GM18520 (cell line): ENCODE data around the gene PCDHA3.
"Not testable (repeated sequence)": the region's sequence is repeated elsewhere in the genome, so short reads cannot be mapped to it uniquely, and the experiment has no call there.

Experiments
- ATAC-seq: cut with Tn5 transposase; IDR thresholded peaks from one replicate; pipeline ENCODE4 v1.9.1; 2021; ENCODE audit not compliant: unreplicated experiment

Gene PCDHA3

GRCh38 chr5:140800816-140801493, at the start of gene PCDHA3:
PCDHA3 (plus strand) TSS chr5:140801057.
- no peak for ATAC-seq

DNA sequence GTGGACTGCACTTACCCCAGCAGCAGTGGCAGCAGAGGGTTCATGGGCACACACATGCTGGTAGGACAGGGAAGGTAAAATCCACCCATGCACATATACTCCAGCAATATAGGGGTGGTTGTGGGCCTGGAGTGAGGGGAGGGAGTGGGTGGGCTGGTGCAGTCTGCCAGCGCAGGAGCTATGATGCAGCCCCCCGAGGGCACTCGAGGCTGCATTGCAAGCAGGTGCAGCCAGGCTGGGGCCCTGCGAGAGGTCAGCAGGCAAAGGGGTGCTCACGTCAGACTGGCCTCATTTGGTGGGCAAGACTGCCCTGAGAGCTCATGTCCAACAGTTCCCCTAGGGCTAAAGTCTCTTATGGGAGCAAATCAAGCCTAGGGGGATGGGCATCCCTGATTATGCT, 47.3 kb upstream of the PCDHA3 start:
- ATAC-seq: no peak

GRCh38 chr5:140764177-140764973, 36.5 kb upstream of the PCDHA3 start:
- ATAC-seq: no peak

- ATAC-seq: no peak
These were observed 33.4 kb upstream of the PCDHA3 start for GRCh38 chr5:140767444-140767843.

GRCh38 chr5:140780512-140780911, 20.3 kb upstream of the PCDHA3 start:
- no peak for ATAC-seq

DNA sequence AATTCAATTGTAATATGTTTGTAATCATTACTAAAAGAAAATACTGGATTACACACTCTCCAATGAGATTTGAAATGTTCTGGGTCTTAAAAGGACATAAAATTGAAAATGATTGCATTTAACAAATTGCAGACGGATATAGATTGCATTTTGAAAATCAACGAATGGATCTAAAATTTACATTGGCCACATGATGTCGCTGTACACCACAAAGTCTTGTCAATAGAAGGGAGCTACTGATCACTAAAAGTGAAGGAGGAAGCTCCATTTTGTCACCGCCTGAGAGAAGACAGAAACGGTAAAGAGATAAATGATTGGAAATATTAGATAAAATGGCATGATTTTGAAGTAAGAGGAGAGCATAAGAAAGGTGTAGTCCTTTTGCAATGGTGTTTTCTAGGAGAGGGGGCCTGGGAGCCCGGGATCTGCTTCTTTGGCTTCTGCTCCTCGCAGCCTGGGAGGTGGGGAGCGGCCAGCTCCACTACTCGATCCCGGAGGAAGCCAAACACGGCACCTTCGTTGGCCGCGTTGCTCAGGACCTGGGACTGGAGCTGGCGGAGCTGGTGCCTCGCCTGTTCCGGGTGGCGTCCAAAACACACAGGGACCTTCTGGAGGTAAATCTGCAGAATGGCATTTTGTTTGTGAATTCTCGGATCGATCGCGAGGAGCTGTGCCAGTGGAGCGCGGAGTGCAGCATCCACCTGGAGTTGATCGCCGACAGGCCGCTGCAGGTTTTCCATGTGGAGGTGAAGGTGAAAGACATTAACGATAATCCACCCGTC, 14.8 kb upstream of the PCDHA3 start, which contains the start of gene PCDHA1:
PCDHA1 (plus strand) TSS at position 236 of the 782 bp plus-strand sequence.
- no peak for ATAC-seq

DNA sequence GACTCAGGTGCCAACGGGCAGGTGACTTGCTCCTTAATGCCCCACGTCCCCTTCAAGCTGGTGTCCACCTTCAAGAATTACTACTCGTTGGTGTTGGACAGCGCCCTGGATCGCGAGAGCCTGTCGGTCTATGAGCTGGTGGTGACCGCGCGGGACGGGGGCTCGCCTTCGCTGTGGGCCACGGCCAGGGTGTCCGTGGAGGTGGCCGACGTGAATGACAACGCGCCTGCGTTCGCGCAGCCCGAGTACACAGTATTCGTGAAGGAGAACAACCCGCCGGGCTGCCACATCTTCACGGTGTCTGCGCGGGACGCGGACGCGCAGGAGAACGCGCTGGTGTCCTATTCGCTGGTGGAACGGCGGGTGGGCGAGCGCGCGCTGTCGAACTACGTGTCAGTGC, 13.4 kb upstream of the PCDHA3 start:
- not testable (repeated sequence) for ATAC-seq

GRCh38 chr5:140787849-140788504, 12.9 kb upstream of the PCDHA3 start:
- not testable (repeated sequence) for ATAC-seq

DNA sequence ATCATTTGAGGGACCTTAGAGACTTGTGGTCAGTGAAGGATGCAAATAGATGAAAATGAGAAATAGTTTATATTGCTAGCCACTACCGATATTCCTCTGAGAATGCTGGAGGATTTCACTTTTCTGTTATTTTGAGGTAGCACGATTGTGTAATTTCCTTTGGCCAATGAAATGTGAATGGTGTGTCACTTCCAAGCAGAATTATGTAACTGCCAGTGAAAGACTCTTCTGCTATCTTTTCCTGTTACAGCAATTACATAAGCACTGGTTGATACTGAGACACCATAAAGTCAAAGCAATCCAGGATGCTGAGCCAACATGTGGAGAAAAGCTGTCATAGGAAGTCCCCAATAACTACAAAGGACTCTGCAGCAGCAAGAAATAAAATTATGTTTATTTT, 9.8 kb upstream of the PCDHA3 start:
- ATAC-seq: no peak

GRCh38 chr5:140794595-140795258, 6.1 kb upstream of the PCDHA3 start, which contains the start of gene PCDHA2:
PCDHA2 (plus strand) TSS chr5:140794852.
- no peak for ATAC-seq

GRCh38 chr5:140795259-140795641, 5.6 kb upstream of the PCDHA3 start:
- ATAC-seq: no peak

DNA sequence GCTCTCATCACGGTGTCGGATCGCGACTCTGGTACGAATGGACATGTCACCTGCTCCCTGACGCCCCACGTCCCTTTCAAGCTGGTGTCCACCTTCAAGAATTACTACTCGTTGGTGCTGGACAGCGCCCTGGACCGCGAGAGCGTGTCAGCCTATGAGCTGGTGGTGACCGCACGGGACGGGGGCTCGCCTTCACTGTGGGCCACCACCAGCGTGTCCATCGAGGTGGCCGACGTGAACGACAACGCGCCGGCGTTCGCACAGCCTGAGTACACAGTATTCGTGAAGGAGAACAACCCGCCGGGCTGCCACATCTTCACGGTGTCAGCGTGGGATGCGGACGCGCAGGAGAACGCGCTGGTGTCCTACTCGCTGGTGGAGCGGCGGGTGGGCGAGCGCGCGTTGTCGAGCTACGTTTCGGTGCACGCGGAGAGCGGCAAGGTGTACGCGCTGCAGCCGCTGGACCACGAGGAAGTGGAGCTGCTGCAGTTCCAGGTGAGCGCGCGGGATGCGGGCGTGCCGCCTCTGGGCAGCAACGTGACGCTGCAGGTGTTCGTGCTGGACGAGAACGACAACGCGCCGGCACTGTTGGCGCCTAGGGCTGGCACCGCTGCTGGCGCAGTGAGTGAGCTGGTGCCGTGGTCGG, 4.7 kb upstream of the PCDHA3 start:
- not testable (repeated sequence) for ATAC-seq

GRCh38 chr5:140796718-140797095, 4.2 kb upstream of the PCDHA3 start:
- ATAC-seq: no peak

DNA sequence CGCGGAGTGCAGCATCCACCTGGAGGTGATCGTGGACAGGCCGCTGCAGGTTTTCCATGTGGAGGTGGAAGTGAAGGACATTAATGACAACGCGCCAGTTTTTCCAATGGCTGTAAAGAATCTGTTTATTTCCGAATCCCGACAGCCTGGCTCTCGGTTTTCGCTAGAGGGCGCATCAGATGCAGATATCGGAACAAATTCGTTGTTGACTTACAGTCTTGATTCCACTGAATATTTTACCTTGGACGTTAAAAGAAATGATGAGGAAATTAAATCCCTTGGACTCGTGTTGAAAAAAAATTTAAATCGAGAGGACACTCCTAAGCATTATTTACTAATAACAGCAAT, 611 bp downstream of the PCDHA3 start:
- no peak for ATAC-seq

GRCh38 chr5:140802381-140802780, 1.5 kb downstream of the PCDHA3 start:
- not testable (repeated sequence) for ATAC-seq

DNA sequence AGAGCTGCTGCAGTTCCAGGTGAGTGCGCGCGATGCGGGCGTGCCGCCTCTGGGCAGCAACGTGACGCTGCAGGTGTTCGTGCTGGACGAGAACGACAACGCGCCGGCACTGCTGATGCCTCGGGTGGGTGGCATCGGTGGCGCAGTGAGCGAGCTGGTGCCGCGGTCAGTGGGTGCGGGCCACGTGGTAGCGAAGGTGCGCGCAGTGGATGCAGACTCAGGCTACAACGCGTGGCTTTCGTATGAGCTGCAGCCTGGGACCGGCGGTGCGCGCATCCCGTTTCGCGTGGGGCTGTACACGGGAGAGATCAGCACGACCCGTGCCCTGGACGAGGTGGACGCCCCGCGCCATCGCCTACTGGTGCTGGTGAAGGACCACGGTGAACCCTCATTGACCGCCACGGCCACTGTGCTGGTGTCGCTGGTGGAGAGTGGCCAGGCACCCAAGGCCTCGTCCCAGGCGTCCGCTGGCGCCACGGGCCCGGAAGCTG, 2.0 kb downstream of the PCDHA3 start:
- ATAC-seq: no peak

GRCh38 chr5:140806834-140807775, 6.2 kb downstream of the PCDHA3 start, which contains the start of gene PCDHA4:
PCDHA4 (plus strand) TSS chr5:140807068.
- ATAC-seq: no peak

DNA sequence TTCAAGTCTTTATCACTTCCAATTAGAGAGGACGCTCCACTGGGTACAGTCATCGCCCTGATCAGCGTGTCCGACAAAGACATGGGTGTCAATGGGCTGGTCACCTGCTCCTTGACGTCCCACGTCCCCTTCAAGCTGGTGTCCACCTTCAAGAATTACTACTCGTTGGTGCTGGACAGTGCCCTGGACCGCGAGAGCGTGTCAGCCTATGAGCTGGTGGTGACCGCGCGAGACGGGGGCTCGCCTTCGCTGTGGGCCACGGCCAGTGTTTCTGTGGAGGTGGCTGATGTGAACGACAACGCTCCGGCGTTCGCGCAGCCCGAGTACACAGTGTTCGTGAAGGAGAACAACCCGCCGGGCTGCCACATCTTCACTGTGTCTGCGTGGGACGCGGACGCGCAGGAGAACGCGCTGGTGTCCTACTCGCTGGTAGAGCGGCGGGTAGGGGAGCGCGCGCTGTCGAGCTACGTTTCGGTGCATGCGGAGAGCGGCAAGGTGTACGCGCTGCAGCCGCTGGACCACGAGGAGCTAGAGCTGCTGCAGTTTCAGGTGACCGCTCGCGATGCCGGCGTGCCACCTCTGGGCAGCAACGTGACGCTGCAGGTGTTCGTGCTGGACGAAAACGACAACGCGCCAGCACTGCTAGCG, 7.5 kb downstream of the PCDHA3 start:
- ATAC-seq: not testable (repeated sequence)
